HG02884 (cell line): ENCODE data around the gene ASS1.

Experiments used
- ATAC-seq: cut with Tn5 transposase; IDR thresholded peaks from one replicate; pipeline ENCODE4 v1.9.1; 2021; ENCODE audit warnings: mild to moderate bottlenecking, moderate library complexity; ENCODE audit not compliant: unreplicated experiment

Gene ASS1

DNA sequence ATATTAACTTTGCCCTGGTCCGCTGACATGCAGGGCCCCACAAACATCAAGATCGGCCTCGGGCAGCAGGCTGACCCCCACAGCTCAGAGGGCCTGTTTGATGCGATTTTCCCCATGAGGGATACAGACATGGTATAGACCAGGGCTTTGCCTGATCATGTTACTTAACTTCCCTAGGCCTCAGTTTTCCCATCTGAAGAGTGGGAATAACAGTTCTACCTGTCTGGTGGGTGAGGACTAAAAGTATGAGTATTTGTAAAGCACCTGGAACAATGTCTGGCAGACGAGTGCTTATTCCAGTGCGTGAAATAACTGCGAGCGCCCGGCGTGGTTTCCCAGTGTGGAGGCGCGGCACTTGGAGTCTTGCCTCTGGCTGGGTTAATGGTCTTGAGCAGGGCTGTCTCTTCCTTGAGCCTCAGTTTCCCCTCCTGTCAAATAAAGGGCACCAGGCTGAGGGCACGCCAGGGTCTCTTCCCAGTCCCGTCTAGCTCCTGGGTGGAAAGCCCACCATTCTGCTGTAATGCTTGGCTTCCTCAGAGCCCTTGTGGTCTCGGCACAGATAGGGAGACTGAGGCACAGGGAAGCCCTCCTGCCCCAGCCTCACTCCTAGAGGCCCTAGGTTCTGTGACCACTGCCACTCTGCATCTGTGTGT is 47.2 kb downstream of the ASS1 start:
- no peak for ATAC-seq

DNA sequence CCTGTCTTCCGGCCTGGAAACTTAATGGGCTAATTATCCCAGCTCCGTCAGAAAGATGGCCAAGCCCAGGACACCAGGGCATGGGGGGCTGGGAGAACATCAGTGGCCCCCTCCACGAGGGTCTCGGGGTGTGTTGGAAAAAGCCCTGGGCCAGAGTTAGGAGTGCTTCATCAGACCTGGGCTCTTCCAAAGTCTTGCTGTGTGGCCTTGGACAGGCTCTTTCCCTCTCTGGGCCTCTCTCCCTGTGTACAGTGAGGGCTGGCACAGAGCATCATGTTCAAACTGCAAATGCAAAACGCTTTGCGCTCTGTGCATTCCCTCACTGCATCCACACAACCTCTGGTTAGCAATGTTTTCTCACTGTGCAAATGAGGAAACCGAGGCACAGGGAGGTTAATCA is 48.3 kb downstream of the ASS1 start:
- ATAC-seq, result no peak

DNA sequence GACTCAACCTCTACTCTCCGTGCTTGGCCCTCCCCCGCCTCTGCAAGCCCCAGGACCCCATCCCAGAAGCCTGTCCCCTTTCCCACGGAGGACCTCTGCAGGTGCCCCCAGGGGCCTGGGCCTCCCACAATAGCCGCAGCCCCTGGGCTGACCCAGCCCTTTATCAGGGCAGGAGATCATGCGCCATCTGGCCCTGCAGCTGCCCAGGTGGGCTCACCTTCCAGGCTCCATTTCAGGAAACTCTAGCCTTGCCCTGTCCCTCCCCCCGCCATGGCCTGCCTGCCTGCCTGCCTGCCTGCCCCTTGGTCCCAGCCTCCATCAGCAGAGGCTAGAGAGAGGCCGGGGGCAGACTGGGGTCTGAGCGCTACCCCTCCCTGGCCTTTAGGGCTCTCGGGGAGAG is 48.7 kb downstream of the ASS1 start:
- no peak for ATAC-seq

DNA sequence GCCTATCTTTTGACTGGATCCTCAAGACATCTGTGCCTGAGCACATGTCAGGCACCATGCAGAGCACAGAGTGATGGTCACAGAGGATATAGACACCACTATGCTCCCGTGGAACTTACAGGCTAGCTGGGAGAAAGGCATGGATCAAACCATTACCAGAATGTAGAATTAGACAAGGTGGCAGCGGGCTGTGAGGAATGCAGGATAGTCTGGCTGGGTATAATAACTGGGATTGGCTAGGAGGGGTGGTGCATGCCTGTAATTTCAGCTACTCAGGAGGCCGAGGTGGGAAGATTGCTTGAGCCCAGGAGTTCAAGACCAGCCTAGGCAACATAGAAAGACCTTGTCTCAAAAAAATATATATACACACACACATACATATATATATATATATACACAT is 50.3 kb downstream of the ASS1 start:
- ATAC-seq, result no peak

DNA sequence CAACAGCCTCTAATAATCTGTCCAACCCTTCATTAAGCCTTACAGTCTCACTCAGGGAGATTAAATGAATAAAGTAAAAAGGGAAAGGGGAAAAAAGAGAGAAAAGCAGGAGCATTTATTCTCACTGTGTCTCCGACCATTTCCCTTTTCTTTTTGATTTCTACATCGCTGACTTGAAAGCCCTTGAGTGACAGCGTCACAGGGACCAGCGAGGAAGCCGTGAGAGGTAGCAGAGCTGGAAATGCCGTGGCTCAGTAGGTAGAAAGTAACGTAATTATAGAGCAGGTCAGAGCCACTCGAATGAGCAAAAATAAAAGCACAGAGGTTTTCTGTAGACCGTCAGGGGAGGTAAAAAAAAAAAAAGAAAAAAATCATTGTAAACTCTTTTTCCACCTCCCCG is 52.4 kb downstream of the ASS1 start:
- ATAC-seq, result no peak

DNA sequence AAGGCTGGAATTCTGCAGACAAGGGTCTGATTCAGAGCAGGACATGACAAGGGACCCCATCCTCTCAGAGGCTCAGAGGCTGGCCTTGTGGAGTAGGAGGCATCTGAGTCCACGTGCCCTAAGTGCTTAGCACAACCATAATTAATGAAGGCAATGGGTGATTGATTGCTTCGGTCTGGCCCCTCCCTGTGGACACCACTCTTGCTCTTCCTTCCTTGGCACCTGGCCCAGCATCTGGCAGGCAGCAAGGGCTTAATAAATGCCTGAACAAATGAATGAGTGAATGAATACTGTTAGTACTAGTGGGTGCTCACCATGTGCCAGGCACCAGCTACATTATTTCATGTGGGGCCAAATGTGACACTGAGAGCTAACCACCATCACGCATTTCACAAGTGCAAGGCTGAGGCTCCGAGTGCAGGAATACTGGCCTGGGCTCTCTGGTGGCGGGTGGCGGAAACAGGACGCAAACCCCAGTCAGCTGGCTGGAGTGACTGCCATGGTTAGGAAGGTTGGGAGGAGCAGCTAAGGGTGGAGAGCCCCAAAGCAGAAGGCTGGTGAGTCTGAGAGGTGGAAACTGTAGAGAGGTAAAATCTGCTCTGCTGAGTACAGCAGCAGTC is 53.6 kb downstream of the ASS1 start:
- ATAC-seq, result no peak

DNA sequence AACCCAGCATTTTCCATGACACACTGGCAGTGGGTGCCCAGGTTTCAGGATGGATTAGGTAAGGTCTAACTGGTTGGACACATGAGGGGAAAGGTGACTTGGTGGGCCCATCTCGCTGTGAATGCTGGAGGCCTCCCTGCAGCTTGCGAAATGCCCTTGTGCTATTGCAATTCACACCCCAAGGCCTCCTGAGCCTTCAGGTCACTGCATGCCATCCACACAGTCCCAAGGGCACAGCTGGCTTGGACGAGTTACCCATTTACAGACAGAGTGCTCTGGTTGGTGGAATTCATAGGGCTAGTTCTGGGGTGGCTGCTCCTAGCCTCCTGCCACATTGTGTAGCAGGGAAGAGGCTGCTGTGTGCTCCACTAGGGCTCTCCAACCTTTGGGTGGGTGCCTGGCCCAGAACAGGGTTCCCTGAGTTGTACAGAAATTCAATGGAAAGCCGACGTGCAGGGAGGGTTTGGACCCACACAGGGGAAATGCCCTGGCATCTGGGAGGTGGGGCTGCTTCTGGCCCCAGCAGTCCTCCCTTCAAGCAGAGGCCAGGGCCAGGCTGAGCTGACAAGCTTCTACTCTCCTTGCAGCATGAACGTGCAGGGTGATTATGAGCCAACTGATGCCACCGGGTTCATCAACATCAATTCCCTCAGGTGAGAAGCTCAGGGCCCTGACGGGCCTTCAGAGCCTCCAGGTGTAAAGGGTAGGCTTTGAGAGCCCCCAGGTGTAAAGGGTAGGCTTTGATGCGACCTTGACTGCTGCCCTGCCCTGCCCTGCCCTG is 54.3 kb downstream of the ASS1 start:
- ATAC-seq, result no peak

DNA sequence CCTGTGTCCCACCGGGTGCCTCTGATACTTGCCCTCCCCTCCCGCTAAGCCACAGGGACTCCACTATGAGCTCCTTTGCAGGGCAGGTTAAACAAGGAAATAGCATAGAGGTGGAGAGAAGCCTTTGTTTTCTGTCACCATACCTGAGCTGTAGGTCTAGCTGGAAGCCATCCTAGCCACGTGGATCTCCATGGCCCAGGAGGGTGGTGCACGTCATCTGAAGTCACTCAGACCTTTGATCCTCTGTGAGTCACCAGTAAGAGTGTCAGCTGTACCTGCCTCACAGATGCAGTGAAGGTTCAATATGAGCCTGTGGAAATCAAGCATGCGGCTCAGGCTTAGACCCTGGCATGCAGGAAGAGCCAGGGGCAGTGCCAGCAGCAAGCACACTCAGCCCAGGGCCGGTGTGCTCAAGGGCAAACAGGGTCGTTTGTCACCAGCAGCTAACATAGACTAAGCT is 55.1 kb downstream of the ASS1 start:
- ATAC-seq, result no peak

DNA sequence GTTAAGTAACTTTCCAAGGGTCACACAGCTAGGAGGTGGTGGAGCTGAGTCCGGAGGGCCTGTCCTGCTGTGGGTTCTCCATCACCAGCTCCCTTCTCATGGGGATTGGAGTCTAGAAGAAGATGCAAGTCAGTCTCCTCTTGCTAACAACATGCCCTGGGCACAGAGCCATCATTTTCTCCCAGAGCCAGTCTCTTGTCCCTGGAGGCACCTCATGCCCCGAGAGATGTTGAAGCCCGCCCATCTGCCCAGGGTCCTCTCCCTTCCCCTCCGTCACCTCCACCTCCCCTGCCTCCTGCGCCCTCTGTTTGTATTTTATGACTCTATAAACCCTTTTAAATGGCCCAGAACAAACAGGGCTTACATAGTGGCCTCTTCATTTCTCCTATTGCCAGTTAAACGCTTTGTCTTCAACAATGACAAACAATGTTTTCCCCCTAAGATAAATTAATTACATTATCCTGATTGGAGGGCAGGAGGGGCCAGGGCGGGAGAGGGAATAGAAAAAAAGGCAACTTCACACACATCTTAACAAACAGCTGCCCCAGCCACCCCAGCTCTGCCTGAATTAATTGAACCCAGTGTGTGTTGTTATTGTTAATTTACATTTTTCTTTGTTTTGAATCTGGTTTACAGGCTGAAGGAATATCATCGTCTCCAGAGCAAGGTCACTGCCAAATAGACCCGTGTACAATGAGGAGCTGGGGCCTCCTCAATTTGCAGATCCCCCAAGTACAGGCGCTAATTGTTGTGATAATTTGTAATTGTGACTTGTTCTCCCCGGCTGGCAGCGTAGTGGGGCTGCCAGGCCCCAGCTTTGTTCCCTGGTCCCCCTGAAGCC is 55.8 kb downstream of the ASS1 start:
- no peak for ATAC-seq

DNA sequence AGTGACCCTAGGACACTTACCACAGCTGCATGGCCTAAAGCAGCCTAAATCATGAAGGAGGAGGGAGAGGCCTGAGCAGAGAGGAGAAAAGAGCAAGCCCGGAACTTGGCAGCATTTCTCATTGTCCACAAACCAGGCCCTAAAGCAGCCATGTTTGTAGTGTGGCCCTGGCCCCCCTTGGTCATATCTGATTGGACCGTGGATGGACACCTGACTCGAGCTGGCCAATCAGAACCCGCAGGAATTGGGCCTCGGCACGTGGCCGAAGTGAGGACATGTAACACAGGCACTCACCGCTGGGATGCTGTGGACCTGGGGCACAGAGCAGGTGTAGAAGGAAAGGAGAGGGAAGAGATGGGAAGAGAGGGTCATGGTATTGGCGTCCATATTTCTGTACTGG is 56.9 kb downstream of the ASS1 start:
- ATAC-seq, result no peak

DNA sequence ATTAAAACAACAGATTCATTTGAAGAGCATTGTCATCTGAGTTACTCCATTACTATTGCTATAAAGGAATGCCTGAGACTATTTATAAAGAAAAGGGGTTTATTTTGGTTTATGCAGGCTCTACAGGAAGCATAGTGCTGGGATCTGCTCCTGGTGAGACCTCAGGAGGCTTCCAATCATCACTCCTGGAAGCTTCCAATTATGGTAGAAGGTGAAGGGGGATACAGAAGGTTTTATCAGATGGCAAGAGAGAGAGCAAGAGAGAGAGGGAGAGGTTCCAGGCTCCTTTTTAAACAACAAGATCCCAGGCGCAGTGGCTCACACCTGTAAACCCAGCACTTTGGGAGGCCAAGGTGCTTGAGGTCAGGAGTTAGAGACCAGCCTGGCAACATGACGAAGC is 63.5 kb downstream of the ASS1 start:
- ATAC-seq, result no peak

DNA sequence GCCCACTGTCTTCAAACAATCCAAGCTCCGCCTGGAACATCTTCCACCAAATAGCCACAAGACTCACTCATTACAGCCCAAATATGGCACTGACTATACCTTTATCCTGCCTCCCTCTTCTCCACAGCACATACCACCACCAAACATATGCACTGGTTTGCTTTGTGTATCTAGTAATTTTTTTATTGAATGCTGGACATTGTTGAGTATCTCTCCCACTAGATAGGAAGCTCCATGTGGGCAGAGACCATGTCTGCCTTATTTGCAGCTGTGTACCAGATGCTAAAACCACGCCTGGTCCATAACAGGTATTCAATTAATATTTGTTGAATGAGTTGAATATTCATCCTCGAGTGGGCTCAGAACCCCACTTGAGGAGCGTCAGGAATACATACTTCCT is 67.4 kb downstream of the ASS1 start:
- ATAC-seq, result no peak

DNA sequence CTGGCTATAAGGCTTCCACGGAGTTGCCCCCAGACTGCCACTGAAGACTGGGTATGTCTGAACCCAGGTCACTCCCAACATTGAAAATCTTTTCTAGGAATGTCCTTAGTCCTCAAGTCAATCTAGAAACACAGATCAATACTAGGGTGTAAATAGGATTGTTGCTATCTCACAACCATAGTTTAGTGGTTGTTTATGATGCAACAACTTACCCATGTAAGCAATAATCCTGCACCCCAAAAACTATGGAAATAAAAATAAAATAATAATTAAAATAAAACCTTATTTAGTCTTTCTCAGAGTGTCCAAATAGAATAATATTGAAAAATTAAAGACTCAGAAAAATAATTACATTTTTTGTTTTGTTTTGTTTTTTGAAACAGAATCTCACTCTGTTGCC is 68.3 kb downstream of the ASS1 start:
- no peak for ATAC-seq

DNA sequence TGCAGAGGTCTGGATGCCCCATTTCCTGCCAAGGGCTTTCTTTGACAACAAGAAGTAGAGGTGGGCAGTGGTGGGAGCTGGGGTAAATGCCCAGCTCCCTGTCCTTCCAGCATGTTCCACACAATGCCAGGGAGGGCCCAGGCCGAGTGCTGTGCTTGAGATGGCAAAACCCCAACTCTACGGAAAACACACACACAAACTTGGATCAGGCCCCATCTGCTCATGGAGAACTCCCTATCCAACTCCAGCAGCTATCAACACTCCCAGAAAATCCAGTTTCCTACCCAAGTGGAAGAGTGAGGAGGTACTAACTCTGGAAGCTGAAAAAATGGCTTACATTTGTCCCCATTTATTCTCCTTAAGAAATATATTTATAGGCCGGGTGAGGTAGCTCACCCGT is 73.5 kb downstream of the ASS1 start:
- no peak for ATAC-seq

DNA sequence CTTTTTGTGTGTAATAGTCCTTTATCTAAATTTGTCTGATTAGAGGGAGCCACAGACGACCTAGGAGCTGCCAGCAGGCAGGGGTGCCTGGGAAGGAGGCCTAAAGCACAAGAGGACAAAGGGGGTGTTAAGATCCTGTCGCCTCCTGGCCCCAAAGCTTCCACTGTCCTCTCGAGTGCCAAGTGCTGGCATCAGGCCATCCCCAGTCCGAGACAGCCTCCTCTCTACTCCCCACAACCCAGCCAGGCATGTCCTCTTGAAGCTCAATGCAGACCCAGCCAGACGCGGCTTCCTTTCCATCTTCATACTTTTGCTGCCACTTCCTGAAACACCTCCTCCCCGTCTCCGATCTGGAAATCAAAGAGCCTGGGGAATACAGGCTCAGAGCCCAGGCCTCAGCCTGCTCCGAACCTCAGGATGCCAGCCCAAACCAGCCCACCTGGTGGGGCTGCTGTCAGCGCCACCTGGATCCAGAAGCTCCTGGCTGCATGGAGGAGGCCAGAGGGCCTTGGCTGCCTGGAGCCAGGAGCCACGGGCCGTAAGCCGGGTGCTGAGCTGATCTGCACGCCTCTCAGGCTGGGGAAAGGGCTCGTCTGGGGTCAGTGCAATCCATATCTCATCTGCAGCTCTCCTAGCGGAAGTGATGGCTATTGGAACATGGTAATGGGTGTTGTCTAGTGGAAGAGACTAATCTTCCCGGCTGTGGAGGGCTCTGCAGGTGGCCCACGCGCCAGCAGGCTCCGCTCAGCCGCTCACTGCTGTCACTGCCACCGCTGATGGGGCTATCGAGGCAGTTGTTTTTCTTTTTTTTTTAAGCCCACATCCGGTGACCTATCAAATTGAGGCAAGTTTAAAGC is 74.4 kb downstream of the ASS1 start:
- no peak for ATAC-seq

DNA sequence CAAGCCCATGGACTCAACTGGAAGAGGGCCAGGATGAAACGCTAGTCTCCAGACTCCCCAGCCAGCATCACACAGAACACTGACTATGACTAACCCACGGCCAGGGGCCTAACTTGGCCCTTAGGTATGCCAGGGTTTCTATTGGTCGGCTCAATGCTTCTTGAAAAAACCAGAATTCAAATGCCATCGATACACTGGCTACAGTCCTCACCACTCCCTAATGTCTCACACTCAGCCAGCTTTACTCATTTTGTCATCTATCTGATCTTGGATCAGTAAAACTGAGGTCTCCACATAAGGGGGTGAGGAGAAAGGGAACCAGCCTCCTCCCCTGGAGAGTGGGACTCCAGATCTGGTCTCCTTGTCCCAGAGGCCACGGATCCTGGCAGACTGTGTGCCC is 75.2 kb downstream of the ASS1 start:
- ATAC-seq, result no peak

DNA sequence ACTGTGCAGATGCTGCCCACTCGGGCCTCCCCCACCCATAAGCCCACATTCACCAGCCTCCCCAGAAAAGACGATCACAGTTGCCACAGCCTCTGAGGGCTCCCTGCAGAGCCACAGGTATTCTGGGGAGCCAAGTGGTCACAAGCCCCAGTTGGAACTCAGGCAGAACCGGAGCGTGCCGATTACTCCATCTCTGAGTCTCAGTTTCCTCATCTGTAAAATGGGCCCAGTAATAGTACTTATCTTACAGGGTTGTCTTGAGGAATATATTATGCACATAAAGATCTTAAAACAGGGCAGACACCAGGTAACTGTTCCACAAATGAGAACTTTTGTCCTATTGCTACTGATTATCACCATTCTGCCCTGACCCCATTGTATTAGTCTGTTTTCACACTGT is 77.0 kb downstream of the ASS1 start:
- no peak for ATAC-seq

DNA sequence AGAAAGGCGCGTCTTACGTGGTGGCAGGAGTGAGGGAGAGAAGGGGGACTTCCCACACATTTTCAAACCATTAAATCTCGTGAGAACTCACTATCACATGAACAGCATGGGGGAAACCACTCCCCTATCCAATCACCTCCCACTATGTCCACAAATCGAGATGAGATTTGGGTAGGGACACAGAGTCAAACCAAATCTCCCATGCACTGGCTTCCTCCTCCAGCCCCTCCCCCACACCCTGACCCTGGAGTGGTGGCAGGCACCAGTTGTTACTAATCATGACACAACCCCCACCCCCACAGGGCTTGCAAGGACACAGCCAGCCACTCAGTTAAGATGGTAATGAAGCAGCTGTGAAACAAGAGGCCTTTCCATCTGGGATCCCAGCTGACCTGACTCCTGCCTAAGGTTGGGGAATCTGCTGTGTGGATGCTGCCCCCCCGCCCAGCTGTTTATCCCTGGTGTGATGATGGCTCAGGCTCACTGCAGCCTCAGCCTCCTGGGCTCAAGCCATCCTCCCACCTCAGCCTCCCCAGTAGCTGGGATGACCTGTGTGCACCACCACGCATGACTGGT is 77.6 kb downstream of the ASS1 start:
- no peak for ATAC-seq

DNA sequence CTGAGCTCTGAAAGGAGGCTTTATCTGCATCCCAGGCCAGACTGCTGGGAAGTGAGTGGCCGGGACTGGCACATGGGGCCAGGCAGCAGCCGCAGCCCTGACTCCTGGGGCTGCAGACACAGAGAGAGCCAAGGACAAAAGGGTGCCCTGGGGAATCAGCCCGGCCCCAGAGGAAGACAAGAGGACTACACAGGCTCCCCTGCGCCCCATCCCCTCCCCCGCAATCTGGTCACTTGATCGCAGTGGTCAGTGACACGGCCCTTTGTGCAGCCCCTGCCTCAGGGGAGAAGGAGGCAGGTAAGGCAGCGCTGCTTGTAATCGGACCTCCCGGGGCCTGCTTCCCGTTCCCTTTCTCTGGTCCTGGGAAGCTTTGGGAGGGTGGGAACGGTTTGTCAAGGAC is 79.2 kb downstream of the ASS1 start:
- no peak for ATAC-seq

DNA sequence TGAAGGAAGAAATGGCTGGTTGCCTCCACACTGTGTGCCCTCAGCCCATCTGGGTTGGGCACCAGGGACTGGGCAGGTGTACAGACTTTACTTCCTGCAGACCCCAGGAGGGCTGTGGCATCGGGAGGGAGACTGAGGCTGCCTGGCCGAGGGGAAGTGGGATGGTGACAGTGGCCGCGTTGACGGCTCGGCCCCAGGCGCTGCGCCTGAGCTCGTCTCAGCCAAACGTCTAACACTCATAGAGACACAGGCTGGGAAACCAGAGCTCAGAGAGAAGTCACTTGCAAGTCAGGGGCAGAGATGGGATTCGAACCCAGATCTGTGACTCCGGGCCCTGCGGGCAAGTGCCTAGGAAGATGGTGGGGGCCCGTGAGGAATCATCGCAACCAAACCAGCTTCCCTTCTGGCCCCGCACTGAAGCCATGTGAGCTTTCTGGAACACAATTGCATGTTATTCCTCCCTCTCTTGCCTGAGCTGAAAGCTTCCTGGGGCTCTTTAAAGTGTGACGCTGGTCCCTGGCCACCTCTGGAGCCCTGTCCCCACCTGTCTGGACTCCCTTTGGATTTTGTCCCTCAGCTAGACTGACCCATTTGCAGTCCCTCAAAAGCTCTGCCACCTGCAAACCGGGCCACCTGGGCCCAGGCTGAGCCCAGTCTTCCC is 81.6 kb downstream of the ASS1 start:
- no peak for ATAC-seq
